Measurements from ENCODE around the gene TSPAN9. TPM values are rescaled to one million over a fixed set of nuclear protein-coding genes. Genes with fewer than 3 reads are reported as not detected.

TSPAN9 gene
- total and polyA plus RNA-seq, 11 donors: 70.0 to 387 (median 151) TPM

DNA sequence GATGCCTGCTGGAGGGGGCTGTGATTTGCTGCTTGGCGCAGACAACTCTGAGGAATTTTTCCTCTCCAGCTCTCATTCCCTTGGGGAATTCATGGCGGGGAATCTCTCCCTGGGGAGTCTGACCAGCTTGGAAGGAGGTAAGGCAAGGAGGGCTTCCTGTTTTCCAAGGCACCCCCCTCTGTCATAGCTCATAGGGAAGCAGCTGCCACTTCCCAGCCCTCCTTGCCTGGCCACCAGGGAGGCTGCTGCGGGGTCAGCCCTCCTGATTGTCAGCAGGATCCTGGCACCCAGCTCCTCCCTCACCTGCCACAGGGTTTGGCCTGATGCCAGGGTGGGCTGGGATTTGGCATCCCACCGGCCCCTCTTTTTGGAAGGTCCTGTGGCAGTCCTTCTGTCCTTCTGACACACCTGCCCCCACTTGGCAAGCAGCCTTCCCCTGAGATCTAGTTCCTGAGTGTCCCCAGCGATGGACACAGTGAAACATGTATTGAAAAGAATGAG is 74.9 kb downstream of the TSPAN9 start:
- Histone ChIP-seq H3K27ac (peak overlapping the region in 9 of 12 donors; percentile 1 to 54 (median 25)), H3K27me3 (no peaks in the 10 kb centered on the region), H3K9me3 (no peaks in the 10 kb centered on the region), H3K36me3 (no peaks in the 10 kb centered on the region), H3K4me3 (peak overlapping the region in 1 of 12 donors; percentile 21), H3K4me1 (peaks cover 35 to 81% (median 62%) of the 10 kb centered on the region in 12 donors)
- WGBS, 4 donors: 35 to 46% (median 41%) methylated on average over 5 of the region's 5 CpGs
- intact Hi-C loops (cut with DNase I): no loop called here
- ATAC-seq (peak in 2 of 4 donors; percentile 15 to 18), DNase-seq (peak in 2 of 5 donors; percentile 37 to 49)
- TF ChIP-seq, protein P1, sequence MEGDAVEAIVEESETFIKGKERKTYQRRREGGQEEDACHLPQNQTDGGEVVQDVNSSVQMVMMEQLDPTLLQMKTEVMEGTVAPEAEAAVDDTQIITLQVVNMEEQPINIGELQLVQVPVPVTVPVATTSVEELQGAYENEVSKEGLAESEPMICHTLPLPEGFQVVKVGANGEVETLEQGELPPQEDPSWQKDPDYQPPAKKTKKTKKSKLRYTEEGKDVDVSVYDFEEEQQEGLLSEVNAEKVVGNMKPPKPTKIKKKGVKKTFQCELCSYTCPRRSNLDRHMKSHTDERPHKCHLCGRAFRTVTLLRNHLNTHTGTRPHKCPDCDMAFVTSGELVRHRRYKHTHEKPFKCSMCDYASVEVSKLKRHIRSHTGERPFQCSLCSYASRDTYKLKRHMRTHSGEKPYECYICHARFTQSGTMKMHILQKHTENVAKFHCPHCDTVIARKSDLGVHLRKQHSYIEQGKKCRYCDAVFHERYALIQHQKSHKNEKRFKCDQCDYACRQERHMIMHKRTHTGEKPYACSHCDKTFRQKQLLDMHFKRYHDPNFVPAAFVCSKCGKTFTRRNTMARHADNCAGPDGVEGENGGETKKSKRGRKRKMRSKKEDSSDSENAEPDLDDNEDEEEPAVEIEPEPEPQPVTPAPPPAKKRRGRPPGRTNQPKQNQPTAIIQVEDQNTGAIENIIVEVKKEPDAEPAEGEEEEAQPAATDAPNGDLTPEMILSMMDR (IDR thresholded peaks at IDR 0.05): no peak
- no peak for TF ChIP-seq POLR2A (IDR thresholded peaks at IDR 0.05)

DNA sequence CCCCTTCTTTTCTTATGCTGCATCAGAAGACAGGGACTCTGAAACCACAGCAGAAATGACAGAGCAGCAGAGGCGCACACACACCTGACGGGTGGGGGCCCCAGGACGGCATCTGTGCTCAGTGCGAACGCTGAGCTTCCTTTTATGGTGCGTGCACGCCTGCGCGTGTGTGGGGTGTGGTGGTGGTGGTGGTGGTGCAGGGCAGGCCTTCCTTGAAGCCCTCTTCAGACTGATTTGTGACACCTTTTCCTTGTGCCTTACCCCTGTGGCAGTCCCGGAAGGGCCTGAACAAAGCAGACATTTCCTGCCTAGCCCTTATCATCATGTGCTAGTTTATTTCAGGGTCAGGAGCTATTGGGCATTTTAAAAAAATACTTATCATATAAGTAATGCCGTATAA is 75.7 kb downstream of the TSPAN9 start:
- H3K36me3 ChIP-seq: no peaks in the 10 kb centered on the region
- H3K4me3 ChIP-seq: no peak overlapping the region
- no peaks in the 10 kb centered on the region for H3K27me3 ChIP-seq
- H3K27ac ChIP-seq: peak overlapping the region in 7 of 12 donors; percentile 1 to 25 (median 6)
- intact Hi-C loops (cut with DNase I): no loop called here
- WGBS, 4 donors: 27 to 52% (median 43%) methylated on average over 9 to 11 of the region's 11 CpGs
- peaks cover 35 to 85% (median 65%) of the 10 kb centered on the region in 12 donors for H3K4me1 ChIP-seq
- no peaks in the 10 kb centered on the region for H3K9me3 ChIP-seq
- peak in 2 of 5 donors; percentile 25 to 39 for DNase-seq
- ATAC-seq: peak in 3 of 4 donors; percentile 28 to 41 (median 29)
- TF ChIP-seq POLR2A (IDR thresholded peaks at IDR 0.05): no peak
- TF ChIP-seq, protein P1 (IDR thresholded peaks at IDR 0.05): no peak

DNA sequence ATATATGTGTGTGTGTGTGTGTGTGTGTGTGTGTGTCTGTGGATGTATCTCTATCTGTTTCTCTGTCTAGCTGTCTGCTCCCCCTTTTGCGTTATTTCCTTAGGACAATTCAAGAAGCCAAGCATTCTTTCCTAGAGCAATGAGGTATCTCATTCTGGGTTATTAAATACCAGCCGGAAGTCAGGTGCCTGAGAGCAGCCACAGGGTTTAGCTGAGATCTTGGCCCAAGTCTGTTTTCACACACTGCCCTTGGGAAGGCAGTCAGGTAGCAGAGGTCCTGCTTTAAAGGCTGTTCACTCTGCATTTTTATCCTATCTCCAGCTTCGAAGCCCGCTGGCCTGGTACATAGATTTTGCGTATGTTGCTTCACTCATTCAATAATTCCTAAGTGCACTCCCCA is 76.8 kb downstream of the TSPAN9 start:
- 47 to 64% (median 50%) methylated on average over 5 of the region's 5 CpGs for WGBS, 4 donors
- Histone ChIP-seq H3K36me3 (no peaks in the 10 kb centered on the region), H3K4me3 (no peak overlapping the region), H3K4me1 (peaks cover 31 to 80% (median 62%) of the 10 kb centered on the region in 12 donors), H3K9me3 (no peaks in the 10 kb centered on the region), H3K27me3 (no peaks in the 10 kb centered on the region), H3K27ac (peak overlapping the region in 1 of 12 donors; percentile 32)
- ATAC-seq (no peak), DNase-seq (peak in 1 of 5 donors; percentile 20)
- no peak for TF ChIP-seq POLR2A (IDR thresholded peaks at IDR 0.05)
- TF ChIP-seq, protein P1 (IDR thresholded peaks at IDR 0.05): no peak
- intact Hi-C loops (cut with DNase I): no loop called here

DNA sequence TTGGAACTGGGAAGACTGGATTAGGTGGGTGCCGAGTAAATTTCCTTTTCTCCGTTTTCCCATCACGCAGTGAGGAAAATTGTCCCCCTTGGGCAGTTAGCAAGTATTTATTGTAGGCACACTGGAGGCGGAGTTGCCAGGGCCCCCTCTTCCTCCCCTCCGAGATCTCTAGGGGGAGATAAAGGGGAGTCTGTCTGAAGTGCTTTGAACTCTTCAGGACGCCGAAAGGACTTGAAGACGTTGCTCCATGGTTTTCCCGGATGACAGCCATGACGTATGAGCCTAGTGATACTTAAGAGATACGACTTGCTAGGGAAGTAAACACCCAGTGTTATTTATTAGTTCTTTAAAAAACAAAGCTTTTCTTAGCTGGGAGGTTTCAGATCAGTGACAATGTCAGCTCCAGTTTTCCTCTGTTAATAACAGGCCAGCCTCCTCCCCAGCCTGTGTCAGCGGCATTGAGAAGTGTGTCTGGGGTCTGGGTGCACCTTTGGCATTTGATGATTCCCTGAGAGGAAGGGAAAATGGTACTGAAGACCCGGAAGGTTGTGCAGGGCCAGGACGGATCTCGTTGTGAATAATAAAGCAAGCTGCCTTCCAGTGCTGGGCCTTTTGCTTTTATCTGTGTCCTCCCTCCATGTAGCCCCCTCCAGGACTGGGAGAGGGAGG is 78.7 kb downstream of the TSPAN9 start:
- Histone ChIP-seq H3K9me3 (no peaks in the 10 kb centered on the region), H3K27ac (peak overlapping the region in 2 of 12 donors; percentile 23 to 49), H3K4me3 (no peak overlapping the region), H3K4me1 (peaks cover 20 to 75% (median 47%) of the 10 kb centered on the region in 12 donors), H3K36me3 (no peaks in the 10 kb centered on the region), H3K27me3 (no peaks in the 10 kb centered on the region)
- intact Hi-C loops (cut with DNase I): loop anchor here in 1 of 10 donors (5.0 kb wide), 1 partner anchor 46 kb away; no protein-coding TSS in a partner anchor
- TF ChIP-seq, protein P1 (IDR thresholded peaks at IDR 0.05): no peak
- TF ChIP-seq POLR2A (IDR thresholded peaks at IDR 0.05): no peak
- WGBS, 4 donors: 56 to 68% (median 59%) methylated on average over 15 of the region's 15 CpGs
- peak in 1 of 4 donors; percentile 15 for ATAC-seq
- no peak for DNase-seq

Data from heart left ventricle (tissue), 16 donors.